ENCODE data around the gene ATP2B2.

The ATP2B2 gene

DNA sequence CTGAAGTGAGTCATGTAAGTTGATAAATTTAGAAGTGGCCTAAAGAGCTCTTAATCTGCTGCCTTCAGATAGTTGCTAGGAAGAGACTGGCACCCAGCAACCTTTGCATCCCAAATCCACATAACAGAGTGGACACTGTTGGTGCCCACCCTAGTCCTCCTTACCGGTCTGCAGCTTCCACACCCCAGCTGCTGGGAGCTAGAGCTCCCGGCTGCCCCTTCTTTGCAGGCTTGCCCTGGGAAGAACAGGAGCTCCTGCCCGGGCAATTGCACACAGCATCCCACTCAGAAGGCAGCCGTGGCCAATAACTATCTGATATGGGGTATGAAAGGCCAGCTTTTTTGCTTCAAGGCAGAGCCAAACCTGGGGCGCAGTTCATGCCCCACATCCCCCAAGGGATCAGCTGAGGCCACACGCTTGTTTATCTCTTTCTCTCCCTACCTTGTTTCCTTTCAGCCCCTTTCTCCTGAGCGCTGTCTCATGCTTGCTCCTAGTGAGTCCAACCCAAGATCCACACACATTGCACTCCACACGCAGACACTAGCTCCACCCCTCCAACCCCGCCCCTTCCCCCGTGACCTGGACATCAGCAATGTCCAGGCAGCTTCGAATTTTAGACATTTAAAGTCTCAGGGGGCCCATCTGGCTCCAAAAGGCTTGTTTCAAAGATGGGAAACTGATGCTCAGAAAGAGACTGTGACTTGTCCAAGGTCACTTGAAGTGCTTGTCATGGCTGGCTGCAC lies 9.1 kb downstream of the ATP2B2 start:
- in situ Hi-C loops (cut with HindIII; ENCODE audit: low sequenced_read_pairs) = no loop called here

DNA sequence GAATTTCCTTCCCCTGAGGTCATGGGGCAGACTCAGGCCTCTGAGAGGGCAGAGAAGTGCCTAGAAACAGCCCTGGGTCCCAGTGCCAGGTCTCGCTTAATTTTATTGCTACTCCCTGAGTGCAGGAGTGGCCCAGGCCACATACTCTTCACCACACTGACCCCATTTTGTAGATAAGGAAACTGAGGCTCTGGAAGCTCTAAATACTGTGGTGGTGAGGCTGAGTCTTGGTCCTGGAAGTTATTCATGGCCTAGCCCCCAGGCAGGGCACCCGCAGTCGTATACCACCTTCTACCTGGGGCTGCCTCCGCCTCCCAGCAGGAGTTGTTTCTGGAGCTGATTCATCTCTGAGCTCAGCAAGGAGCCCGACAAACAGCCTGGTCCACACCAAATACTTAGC lies 9.8 kb downstream of the ATP2B2 start:
- in situ Hi-C loops (cut with HindIII; ENCODE audit: low sequenced_read_pairs) = no loop called here

DNA sequence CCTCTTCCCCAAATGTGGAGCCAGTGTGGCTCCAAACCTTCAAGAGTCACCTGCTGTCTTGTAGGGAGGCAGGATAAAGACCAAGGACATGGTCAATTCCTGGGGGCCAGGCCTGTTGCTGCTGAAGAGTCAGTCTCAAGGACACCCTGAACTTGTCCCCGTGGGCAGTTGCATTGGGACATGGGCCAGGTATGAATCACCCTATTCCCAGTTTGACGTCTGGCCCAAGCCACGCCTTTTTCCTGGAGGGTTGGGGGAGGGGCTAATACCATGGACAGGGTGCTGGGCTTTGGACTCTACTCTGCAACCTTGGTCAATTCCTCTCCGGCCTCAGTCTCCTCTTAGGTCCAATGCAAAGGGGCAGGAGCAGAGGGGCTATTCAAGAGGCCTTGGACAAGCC lies 10.4 kb downstream of the ATP2B2 start:
- in situ Hi-C loops (cut with HindIII; ENCODE audit: low sequenced_read_pairs) = no loop called here

DNA sequence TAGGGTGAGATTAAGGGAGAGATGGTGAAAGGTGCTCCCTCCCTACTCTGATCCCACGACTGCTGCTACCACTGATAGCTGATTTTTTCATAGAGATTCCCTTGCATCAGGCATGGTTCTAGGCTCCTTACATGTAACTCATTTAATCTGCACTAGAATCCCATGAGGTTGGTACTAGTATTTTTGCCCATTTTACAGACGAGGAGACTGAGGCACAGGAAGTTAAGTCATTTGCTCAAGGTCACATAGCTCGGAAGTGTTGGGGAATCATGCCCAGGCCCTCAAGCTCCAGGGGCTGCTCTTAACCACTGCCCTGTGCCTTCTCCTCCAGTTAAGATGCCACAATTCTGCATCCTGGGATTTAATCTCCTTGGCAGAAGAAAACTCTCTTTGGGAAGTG lies 11.2 kb downstream of the ATP2B2 start:
- in situ Hi-C loops (cut with HindIII; ENCODE audit: low sequenced_read_pairs) = no loop called here

DNA sequence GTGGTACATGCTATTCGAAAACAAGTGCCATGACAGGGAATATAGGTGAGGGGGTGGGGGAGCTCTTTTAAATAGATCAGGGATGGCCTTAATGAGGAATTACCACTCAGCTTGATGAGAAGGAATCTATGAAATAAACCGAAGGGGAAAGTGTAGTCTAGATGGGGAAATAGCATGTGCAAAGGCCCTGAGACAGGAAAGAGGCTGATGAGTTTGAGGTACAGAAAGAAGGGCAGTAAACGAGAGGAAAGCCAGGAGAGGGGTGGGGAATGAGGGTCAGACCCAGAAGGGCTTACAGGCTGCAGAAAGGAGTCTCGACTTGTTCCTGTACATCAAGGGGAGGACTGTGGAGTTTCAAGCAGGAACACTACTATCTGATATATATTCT lies 12.2 kb downstream of the ATP2B2 start:
- in situ Hi-C loops (cut with HindIII; ENCODE audit: low sequenced_read_pairs) = no loop called here

DNA sequence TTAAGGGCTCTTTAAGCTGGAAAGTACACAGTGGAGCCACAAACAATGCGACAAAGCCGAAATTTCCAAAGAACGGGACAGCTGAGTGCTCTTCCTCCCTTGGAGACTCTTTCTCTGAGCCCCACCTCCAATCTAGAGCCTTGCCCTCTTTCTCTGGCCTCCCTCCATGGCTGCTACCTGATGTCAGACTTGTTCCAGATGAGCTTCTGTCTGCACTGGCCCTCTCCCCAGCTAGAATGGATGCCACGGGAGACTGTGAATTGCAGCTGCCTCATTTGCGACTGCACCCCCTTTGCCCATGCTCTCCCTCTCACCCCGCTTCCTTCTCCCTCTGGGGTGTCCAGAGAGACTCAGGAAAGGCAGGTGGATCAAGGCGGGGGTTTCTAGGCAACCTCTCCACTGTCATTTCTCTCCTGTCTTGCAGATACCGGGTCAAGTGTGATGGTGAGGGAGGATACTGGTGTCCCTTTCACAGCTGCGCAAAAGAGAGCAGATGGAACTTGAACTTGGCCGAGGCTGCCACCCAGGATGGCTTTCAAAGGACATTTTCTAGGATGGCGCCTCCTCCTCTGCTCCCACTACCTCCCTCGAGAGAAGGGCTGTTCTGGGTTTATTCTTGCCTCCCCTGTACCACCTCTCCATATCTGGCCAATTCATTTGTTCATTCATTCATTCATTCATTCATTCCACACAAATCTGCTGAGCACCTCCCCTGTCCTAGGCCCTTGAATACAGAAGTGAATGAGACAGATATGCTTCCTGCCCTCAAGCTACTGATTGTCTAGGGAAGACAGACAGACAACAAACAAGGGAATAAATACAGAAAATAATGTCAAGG lies 12.8 kb downstream of the ATP2B2 start:
- in situ Hi-C loops (cut with HindIII; ENCODE audit: low sequenced_read_pairs) = no loop called here

DNA sequence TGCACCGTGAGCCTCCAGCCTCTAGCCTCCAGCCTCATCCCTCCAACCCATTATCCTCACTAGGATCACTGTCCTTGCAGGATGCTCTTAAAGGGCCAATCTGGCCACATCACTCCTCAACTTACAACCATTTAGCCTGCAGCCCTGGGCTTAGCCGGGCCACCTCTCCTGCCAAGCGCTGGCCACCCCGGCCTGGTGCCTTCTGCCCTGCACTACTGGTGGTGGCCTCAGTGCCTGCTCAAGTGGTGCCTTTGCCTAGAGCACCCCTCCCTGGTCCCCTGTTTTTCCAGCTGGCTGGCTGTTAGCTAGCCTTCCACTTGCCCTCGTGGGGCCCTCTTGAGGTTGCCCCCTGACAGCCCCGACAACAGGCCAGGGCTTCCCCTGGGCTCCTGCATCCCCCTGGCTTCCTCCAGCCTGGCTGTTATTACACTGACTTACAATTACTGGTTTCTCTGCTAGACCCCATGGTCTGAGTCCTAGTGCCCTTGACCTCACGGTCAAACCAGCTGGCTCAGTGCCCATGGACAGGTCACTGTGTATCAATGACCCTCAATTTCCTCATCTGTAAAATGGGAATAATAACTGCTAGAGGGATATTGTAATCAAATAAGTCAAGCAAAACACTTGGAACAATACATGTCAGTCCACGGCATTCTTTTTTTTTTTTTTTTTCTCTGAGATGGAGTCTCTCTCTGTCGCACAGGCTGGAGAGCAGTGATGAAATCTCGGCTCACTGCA lies 15.5 kb downstream of the ATP2B2 start:
- in situ Hi-C loops (cut with HindIII; ENCODE audit: low sequenced_read_pairs) = no loop called here

DNA sequence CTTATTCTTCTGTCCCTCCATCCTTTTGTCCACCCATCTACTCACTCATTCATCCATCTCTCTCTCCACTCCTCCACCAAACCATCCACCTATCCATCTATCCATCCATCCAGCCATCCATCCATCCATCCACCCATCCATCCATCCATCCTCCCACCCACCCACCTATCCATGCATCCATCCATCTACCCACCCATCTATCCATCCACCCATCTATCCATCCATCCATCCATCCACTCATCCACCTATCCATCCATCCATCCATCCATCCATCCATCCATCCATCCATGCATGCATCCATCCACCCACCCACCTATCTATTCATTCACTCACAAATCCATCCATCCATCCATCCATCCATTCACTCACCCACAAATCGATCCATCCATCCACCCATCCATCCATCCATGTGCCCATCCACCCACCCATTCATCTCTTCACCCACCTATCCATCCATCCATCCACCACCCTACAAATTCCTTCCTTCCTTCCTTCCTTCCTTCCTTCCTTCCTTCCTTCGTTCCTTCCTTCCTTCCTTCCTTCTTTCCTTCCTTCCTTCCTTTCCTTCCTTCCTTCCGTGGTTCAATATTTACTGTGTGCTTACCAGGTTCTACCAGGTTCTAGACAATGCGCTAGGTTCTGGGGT lies 17.3 kb downstream of the ATP2B2 start:
- in situ Hi-C loops (cut with HindIII; ENCODE audit: low sequenced_read_pairs) = no loop called here

DNA sequence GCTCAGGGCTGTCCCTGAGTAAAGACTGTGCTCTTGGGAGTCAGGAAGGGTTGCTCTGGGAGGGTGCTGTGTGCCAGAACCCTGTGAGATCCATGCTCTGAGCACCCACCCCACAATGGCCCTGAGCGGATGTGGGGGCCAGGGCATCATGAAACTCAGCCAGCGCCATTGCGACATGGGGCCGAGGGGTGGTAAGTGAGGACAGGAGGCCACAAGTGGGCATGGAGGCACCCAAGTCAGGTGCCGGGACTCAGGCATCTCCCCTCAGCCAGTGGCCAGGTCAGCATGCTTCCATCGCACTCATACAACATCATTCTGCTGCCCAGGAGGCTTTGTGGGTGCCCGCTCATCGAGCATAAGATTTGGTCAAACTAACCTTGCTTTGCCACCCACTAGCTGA lies 19.6 kb downstream of the ATP2B2 start:
- in situ Hi-C loops (cut with HindIII; ENCODE audit: low sequenced_read_pairs) = no loop called here

DNA sequence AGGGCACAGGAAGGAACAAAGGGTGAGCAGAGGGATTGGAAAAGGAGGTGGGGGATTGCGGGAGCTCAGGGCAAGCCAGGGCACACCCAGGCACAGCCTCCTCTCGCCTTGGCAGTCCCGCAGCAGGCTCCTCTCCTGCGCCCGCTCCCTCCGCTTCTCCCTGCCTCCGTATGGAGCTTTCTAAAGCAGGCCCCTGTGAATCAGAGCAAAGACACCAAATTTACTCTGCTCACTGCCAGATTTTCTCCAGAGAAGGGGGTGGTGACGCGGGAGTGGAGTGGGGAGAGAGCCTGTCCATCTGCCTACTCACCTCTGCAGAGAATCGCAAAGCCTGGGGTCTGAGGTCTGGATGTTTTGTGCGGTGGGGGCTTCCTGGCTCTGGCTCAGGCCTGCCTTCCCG lies 20.0 kb downstream of the ATP2B2 start:
- in situ Hi-C loops (cut with HindIII; ENCODE audit: low sequenced_read_pairs) = no loop called here

DNA sequence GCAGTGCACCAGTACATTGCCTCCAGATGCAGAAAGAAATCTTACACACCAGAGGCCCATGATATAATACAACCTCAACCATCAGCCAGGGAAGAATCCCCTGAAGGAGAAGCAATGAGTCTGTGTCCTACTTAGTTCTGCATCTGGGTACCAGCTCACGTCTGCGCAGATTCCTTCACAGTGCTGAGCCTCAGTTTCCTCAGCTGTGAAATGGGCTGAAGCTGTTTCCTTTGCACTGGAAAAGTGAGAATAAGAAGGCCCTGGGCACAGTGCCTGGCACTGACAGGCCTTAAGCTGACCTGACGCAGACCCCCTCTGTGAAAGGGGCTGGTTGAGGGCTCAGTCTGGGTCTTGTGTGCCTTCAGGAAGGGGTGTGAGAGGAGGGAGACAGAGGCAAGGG lies 20.7 kb downstream of the ATP2B2 start:
- in situ Hi-C loops (cut with HindIII; ENCODE audit: low sequenced_read_pairs) = loop anchor here (5.0 kb wide), 1 partner anchor 43 kb away; no protein-coding TSS in a partner anchor

DNA sequence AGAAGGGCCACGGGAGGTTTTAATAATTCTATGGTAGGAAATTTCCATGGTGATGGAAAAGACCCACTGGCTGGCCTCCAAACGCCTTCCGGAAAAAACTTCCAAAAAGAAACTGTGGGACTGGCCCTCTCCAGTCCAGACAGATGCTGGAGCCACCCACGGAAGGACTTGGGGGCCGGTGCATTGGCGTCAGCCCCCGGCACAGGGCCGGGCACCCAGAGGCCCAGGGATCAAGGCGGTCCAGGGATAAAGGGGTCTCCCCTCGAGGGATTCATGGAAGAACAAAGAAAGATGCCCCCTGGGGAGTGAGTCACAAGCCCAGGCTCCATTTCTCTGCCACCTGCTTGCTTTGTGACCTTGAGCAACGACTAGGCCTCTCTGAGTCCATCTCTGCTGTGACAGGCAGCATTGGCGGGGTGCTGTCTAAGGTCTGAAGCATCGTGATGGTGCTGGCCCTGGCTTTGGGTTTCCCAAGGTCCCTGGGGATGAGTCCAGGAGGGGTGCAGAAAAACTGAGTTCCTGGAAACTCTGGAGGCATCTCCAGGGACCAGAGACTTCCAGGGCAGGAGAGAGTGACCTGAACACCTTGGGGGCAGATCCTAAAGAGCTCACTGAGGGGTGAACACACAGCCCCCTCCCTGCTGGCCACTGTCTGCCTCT lies 21.6 kb downstream of the ATP2B2 start:
- in situ Hi-C loops (cut with HindIII; ENCODE audit: low sequenced_read_pairs) = loop anchor here (5.0 kb wide), 1 partner anchor 43 kb away; no protein-coding TSS in a partner anchor

DNA sequence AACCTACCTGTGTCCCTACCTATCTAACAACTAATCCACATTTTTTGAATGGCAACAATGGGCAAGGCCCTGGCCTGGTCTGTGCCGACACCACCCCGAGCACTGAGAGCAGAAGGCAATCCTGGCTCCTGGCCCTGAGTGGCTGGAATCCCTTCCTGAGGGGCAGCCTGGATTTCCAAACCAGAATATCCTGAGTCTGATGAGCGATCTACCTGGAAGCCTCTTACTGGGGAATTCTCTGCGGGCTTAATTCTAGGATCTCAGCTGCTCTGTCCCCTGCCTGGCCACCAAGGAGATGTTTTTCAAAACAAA lies 22.1 kb downstream of the ATP2B2 start:
- in situ Hi-C loops (cut with HindIII; ENCODE audit: low sequenced_read_pairs) = loop anchor here (5.0 kb wide), 1 partner anchor 44 kb away; no protein-coding TSS in a partner anchor

DNA sequence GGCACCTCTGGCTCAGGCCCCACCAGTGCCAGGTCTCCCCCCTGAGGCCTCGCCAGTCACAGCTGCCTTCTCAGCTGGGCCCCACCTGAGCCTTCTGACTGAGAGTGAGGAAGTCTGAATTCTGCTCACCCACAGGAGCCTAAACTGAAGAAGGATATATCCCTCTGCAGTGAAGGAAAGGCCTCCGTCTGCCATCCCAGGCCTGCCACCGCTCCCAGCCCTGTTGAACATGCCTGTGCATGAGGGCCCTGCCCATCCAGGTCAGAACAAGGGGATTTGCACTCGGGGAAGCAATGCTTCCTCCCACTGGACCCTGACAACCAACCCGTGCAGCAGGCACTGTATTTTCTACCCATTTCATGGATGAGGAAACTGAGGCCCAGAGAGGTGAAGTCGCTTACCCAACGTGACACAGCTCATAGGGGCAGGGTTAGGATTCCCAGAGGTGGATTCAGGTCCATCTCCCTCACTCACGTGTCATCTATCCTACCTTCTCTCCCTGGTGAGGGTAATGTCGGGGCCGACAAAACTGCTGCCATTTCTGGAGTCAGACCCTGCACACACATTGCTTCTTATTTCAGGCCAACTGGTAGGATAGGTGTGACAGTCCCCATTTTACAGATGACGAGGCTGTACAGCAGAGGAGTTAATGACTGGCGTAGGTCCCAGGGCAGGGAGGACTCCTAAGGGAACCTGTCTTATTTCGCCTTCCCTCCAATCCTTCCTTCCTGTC lies 22.6 kb downstream of the ATP2B2 start:
- in situ Hi-C loops (cut with HindIII; ENCODE audit: low sequenced_read_pairs) = loop anchor here (5.0 kb wide), 1 partner anchor 45 kb away; no protein-coding TSS in a partner anchor

DNA sequence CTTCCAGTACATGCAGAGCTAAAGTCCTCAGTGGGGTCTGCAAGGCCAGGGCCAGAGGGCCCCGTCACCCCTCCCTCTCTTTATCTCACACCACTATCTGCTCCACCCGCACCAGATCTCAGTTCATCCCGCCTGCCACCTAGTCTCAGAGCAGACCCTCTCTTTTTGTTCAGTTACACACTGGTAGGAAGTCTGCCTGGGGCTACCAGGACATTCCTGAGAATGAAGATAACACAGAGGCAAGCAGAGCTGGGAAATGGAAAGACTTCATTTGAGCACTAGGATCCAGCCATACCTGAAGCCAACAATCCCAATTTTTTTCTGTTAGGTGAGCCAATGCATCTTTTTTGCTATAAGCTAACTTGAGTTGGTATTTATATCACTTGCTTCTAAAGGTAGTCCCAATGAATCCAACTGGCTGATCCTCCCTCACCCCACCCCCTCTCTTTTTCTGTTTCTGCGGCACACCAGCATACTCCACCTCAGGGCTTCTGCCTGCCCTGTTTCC lies 24.5 kb downstream of the ATP2B2 start:
- in situ Hi-C loops (cut with HindIII; ENCODE audit: low sequenced_read_pairs) = loop anchor here (5.0 kb wide), 1 partner anchor 46 kb away; no protein-coding TSS in a partner anchor

DNA sequence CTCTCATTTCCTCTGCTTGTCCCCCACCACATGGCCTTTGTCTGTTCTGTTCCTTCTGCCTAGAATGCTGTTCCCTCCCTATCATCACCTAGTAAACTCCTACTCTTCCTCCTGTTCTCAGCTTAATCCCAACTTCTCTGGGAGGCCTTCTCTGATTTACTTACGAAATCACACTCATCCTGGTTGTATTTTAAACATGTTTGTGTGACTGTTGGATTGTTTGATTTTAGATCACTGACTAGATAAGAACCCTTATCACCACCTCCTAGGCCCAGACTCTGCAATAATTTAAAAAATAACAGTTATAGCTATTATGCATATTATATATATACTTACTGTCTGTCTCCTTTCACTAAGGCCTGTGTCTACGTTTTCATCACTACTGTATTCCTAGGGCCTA lies 26.1 kb downstream of the ATP2B2 start:
- in situ Hi-C loops (cut with HindIII; ENCODE audit: low sequenced_read_pairs) = no loop called here

DNA sequence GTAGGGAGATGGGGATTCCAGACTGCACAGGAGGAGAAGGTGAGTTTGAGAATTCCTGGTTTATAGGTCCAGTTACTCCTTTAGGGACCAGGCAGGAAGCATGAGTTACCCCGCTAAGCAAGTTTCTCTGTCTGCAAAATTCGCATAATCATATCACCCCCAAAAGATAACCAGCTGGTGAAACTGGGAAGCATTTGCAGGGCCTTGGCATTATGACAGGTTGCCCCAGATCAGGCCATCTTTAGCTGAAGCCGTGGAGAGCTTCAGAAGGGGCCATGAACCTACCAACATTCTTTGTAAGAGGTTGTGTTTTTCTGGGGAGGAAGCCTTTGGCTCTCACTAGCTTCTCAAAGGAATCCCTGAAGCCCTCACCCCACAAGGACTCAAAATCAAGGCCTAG lies 29.4 kb downstream of the ATP2B2 start:
- in situ Hi-C loops (cut with HindIII; ENCODE audit: low sequenced_read_pairs) = no loop called here

DNA sequence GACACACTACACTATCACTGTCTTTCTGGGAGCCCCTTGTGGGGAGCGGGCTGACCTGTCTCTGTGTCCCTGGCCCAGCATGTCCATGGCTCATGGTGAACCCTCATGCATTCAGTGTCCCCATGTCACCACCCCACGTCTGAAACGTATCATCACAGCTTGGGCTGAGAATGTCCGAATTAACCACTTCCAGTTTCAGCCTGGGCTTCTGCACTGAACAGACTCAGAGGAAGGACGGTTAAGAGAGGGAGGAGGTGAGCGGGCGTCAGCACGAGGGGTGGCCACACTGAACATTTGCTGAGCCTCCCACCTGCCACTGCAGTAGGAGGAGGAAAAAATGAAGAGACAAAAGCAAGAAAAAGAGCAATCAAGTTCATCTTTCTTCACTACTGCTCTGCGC lies 30.5 kb downstream of the ATP2B2 start:
- in situ Hi-C loops (cut with HindIII; ENCODE audit: low sequenced_read_pairs) = no loop called here

DNA sequence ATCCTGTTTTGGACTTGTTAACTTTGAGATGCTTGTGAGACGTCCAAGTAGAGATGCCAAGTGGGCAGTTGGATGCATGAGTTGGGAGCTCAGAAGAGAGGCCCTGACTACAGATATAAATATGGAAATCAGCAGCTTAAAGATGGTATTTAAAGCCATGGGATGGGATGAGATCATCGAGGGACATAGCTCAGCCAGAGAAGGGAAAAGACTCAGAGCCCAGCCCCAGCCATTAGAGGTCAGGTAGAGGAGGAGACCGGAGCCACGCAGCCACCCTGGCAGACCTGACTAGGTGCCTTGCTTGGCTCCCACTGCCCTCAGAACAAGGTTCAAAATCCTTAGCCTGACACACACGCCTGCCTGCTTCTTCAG lies 31.1 kb downstream of the ATP2B2 start:
- in situ Hi-C loops (cut with HindIII; ENCODE audit: low sequenced_read_pairs) = no loop called here
